ENCODE measurements around the gene XRCC4.

The XRCC4 gene

DNA sequence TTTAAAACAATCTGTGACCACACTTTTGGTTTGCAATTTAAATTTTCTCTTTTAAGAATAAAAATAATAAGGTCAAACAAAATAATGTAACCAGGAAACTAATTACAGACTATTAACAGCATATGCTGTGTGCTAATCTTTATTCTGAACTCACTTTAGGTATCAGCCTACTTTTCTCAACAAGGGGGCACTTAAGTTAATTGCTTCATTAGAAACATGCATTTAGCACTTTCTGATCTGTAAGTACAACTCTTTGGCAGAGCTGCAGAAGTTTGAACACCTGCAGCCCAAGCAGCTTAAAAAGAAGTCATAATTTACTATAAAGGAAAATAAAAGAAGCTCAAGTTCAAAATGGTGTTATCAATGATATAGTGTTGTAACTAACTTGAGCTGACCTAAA, 21.7 kb downstream of the XRCC4 start:
- Mint-ChIP-seq H3K4me3 (no peak overlapping the region), H3K27me3 (ENCODE audit: low read depth) (no peaks in the 10 kb centered on the region), H3K36me3 (ENCODE audit: low read depth) (peaks cover 14% of the 10 kb centered on the region), H3K9me3 (peaks cover 11% of the 10 kb centered on the region), H3K4me1 (peaks cover 30% of the 10 kb centered on the region), H3K27ac (no peak overlapping the region)
- TF ChIP-seq, protein P1, sequence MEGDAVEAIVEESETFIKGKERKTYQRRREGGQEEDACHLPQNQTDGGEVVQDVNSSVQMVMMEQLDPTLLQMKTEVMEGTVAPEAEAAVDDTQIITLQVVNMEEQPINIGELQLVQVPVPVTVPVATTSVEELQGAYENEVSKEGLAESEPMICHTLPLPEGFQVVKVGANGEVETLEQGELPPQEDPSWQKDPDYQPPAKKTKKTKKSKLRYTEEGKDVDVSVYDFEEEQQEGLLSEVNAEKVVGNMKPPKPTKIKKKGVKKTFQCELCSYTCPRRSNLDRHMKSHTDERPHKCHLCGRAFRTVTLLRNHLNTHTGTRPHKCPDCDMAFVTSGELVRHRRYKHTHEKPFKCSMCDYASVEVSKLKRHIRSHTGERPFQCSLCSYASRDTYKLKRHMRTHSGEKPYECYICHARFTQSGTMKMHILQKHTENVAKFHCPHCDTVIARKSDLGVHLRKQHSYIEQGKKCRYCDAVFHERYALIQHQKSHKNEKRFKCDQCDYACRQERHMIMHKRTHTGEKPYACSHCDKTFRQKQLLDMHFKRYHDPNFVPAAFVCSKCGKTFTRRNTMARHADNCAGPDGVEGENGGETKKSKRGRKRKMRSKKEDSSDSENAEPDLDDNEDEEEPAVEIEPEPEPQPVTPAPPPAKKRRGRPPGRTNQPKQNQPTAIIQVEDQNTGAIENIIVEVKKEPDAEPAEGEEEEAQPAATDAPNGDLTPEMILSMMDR (IDR thresholded peaks at IDR 0.05; ENCODE audit: unreplicated experiment in 3 of 3), result no peak

DNA sequence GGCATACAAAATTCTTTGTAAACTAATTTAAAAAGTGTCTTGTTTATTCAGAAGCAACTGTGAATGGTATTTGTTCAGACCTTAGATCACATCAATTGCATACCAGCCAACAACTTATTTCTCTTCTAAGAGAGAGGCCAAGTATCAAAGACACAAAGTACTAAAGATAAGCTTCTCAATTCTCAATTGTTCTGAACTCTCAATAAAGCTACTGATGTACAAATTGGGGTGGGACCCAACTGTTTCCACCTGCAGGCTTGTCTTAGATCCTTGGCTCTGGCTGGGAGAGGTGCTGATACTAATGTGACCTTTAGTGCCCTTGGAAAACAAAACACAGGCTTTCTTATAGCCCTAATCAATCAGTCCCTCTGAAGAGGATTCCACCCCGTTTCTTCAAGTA, 22.1 kb downstream of the XRCC4 start:
- Mint-ChIP-seq H3K9me3 (peaks cover 8% of the 10 kb centered on the region), H3K4me3 (no peak overlapping the region), H3K27ac (no peak overlapping the region)

DNA sequence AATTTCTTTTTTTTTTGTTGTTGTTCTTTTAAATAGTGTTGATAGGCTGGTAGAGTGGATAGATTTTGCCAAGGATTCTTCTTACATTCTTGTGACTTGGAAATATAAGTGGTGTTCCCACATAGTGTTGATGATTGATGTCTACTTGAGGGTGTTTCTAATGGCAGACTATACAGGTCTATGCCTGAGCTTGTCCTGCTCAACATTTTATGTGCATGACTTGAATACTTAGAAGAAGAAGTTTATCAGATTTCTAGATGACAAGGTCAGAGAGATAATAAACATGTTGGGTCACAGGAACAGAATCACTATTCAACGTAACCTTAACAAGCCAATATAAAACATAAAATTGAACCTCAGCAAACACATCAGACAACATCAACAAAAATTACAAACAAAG, 24.2 kb downstream of the XRCC4 start:
- Mint-ChIP-seq H3K9me3 (no peaks in the 10 kb centered on the region), H3K4me1 (peaks cover 23% of the 10 kb centered on the region), H3K27me3 (ENCODE audit: low read depth) (no peaks in the 10 kb centered on the region), H3K27ac (no peak overlapping the region), H3K36me3 (ENCODE audit: low read depth) (no peaks in the 10 kb centered on the region), H3K4me3 (no peak overlapping the region)
- TF ChIP-seq, protein P1 (IDR thresholded peaks at IDR 0.05; ENCODE audit: unreplicated experiment in 3 of 3), result no peak

More for the DNA sequence above, 22.1 kb downstream of the XRCC4 start:
- H3K36me3 Mint-ChIP-seq (ENCODE audit: low read depth), result peaks cover 10% of the 10 kb centered on the region
- H3K27me3 Mint-ChIP-seq (ENCODE audit: low read depth), result no peaks in the 10 kb centered on the region
- H3K4me1 Mint-ChIP-seq, result peaks cover 30% of the 10 kb centered on the region
- TF ChIP-seq, protein P1 (IDR thresholded peaks at IDR 0.05; ENCODE audit: unreplicated experiment in 3 of 3), result no peak

DNA sequence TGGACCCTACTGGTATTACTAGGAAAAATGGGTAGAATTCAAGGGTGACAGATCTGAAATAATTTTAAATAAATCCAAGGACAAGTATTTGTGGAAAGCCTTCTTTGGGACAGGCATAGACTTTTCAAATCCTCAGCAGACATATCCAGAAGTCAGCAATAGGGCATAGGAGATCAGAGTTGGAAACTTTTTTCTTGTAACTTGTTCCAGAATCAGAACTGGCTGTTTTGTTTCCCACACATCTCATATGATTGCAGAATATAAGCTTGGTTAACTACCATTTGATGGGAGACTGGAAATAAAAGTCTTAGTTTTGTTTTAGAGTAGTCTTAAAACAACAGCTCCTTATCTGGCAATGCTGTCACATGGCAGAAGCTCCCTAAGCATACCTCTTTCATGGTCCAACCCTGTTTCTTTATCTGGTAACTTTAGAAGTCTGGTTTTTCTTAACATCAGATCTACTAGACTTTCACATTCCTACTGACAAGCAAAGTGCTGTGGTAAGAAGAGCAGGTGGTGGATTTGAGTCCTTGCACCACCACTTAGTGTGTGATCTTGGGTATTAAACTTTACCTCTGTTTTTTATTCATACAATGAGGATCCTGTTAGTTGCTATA, 25.1 kb downstream of the XRCC4 start:
- Mint-ChIP-seq H3K36me3 (ENCODE audit: low read depth) (no peaks in the 10 kb centered on the region), H3K27me3 (ENCODE audit: low read depth) (no peaks in the 10 kb centered on the region), H3K9me3 (no peaks in the 10 kb centered on the region), H3K27ac (no peak overlapping the region), H3K4me1 (peaks cover 23% of the 10 kb centered on the region), H3K4me3 (no peak overlapping the region)
- TF ChIP-seq, protein P1 (IDR thresholded peaks at IDR 0.05; ENCODE audit: unreplicated experiment in 3 of 3), result no peak

DNA sequence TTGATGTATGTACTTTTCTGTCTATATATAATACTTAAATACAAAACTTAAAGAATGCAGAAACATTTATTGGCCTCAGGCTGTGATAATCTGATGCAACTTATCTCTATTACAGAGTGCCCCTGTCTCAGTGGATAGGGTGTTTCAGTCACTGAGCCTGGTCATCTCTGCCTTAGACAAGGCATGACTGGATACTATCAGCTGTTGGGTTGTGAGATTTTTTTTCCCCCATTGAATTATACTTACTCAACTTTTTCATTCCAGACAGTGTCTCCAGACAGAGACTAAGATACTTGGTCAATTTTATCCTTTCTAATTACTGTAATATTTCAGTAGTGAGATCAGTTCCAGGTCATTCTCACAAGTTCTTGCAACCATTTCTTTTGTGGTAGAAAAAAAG, 26.7 kb downstream of the XRCC4 start:
- TF ChIP-seq, protein P1 (IDR thresholded peaks at IDR 0.05; ENCODE audit: unreplicated experiment in 3 of 3), result no peak
- H3K4me3 Mint-ChIP-seq, result no peak overlapping the region
- no peaks in the 10 kb centered on the region for H3K9me3 Mint-ChIP-seq
- no peaks in the 10 kb centered on the region for H3K36me3 Mint-ChIP-seq (ENCODE audit: low read depth)
- no peak overlapping the region for H3K27ac Mint-ChIP-seq
- no peaks in the 10 kb centered on the region for H3K27me3 Mint-ChIP-seq (ENCODE audit: low read depth)
- H3K4me1 Mint-ChIP-seq, result peaks cover 12% of the 10 kb centered on the region

DNA sequence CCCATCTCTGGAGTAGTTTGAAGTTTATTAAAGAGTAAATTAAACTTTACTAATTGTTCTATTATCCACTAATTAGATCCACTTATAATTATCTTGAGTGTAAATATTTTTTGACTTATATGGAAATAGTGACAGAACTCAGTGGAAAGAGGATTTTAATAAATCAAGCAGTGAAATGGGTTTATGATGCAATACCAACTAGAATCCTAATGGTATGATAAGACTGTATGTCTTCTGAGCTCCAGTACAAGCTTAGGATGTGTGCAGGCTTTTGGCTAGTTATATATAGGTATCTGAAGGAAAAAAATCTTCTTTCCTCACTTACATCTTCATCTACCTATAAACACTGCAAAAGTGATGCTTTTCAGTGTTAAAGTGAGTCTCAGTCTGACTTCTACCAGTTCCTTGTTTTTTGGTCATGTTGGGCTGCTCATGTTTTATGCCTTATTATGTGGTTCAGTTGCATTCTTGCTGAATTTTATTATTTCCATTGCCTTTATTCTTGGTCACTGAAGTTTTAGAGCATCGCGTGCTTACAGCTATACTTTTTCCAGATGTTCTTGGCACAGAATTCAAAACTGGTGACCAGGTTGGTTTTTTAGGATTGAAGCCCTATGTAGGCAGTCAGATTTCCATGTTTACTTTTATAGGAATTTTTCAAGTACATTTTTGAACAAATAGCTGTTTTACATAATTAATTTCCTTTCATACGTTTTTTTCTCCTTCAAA, 30.5 kb downstream of the XRCC4 start:
- H3K4me3 Mint-ChIP-seq, result no peak overlapping the region
- no peaks in the 10 kb centered on the region for H3K27me3 Mint-ChIP-seq (ENCODE audit: low read depth)

More for the DNA sequence above, 30.5 kb downstream of the XRCC4 start:
- Mint-ChIP-seq H3K9me3 (peaks cover 9% of the 10 kb centered on the region), H3K36me3 (ENCODE audit: low read depth) (peaks cover 14% of the 10 kb centered on the region), H3K4me1 (peaks cover 5% of the 10 kb centered on the region), H3K27ac (no peak overlapping the region)
- TF ChIP-seq, protein P1 (IDR thresholded peaks at IDR 0.05; ENCODE audit: unreplicated experiment in 3 of 3), result no peak

All from nephron (organoid).